ENCODE measurements around the gene DVL1. TPM values are rescaled to one million over a fixed set of nuclear protein-coding genes. Genes with fewer than 3 reads are reported as not detected.

DVL1 gene
- total and polyA plus RNA-seq, 2 of the 13 experiments (the other 11 are each of a cell fraction or from before 2014, with no cell fraction given), result 30.8 to 60.4 TPM

GRCh38 chr1:1334835-1335234 is 14.4 kb downstream of the DVL1 start (continued):
- TF ChIP-seq THAP9 (CRISPR knock-in tag; IDR thresholded peaks at IDR 0.05; ENCODE audit: borderline replicate concordance) (peak; percentile 67; the same call in 1 of the 2 replicates), ZNF24 (IDR thresholded peaks at IDR 0.05) (no peak), MYNN (CRISPR knock-in tag; IDR thresholded peaks at IDR 0.05; ENCODE audit: low read depth) (no peak), HOMEZ (CRISPR knock-in tag; IDR thresholded peaks at IDR 0.05; ENCODE audit: low read depth) (no peak), HNF1A (IDR thresholded peaks at IDR 0.05; ENCODE audit: low read depth) (no peak), HNF1A (CRISPR knock-in tag; IDR thresholded peaks at IDR 0.05; ENCODE audit: borderline replicate concordance) (no peak), ZNF619 (CRISPR knock-in tag; IDR thresholded peaks at IDR 0.05) (no peak), GLMP (CRISPR knock-in tag; IDR thresholded peaks at IDR 0.05; ENCODE audit: borderline replicate concordance) (0 out of 2 replicates have a peak, but pooled peaks have one; percentile 48), ZNF775 (CRISPR knock-in tag; IDR thresholded peaks at IDR 0.05; ENCODE audit: borderline replicate concordance) (no peak), ZNF292 (CRISPR knock-in tag; IDR thresholded peaks at IDR 0.05; ENCODE audit: borderline replicate concordance, low read depth) (no peak), ARNT2 (CRISPR knock-in tag; IDR thresholded peaks at IDR 0.05; ENCODE audit: low read depth) (peak; percentile 59; the same call in 1 of the 2 replicates), ZNF143 (CRISPR knock-in tag; IDR thresholded peaks at IDR 0.05) (no peak), IKZF5 (CRISPR knock-in tag; IDR thresholded peaks at IDR 0.05) (no peak), NR0B2 (CRISPR knock-in tag; IDR thresholded peaks at IDR 0.05) (no peak), ZNF800 (CRISPR knock-in tag; IDR thresholded peaks at IDR 0.05) (no peak)

Measured in HepG2 (cell line).